Stimulated activated CD8-positive, alpha-beta memory T cell treated with anti-CD3 and anti-CD28 coated beads, Interleukin-4, amount 100 ng/mL, for 1 hour (primary cell): ENCODE data around the gene SLC35G1.

Source experiments
- DNase-seq, 2 donors: peaks; one replicate each; pipeline ENCODE4 v3.0.0-alpha.2; 2020; ENCODE audit warnings: low read depth in 2 of 2, low spot score in 1 of 2

The SLC35G1 gene

DNA sequence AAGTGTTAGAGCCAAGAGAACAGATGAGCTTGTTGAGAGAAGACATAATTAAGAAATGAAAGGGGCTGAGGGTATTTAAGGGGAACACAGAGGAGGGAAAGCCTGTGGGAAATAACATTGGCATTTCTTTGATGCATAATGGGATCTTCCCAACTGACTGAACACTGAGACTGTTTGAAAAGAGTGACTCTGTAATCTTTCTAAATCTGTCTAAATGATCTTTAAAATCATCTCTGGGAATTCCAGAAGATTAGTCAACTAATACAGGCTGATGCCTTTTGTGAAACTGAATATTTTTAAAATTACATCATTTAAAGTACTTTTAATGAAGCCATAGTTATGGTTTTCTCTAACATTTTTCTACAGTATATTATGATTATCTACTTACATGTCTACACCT is 17.4 kb upstream of the SLC35G1 start:
- no peak for DNase-seq

DNA sequence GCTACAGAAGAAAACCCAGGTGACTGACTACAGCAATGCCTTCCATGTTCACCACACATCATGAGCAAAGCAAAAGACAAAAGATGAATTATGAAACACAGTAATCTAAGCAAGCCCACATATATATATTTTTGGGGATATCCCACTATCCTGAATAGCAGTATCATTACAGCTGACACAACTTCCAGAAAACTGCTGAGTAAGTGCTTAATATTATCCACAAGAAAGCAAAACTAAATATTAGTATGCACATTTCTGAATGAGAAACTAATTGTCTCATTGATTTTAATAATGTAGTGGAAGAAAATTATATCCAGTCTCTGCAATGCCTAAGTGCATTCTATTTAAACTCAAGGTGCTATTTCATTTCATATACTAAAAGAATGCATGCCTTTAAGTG is 14.5 kb upstream of the SLC35G1 start:
- no peak for DNase-seq

- DNase-seq, result no peak
Observed at GRCh38 chr10:93894516-93895378, 969 bp downstream of the SLC35G1 start.

DNA sequence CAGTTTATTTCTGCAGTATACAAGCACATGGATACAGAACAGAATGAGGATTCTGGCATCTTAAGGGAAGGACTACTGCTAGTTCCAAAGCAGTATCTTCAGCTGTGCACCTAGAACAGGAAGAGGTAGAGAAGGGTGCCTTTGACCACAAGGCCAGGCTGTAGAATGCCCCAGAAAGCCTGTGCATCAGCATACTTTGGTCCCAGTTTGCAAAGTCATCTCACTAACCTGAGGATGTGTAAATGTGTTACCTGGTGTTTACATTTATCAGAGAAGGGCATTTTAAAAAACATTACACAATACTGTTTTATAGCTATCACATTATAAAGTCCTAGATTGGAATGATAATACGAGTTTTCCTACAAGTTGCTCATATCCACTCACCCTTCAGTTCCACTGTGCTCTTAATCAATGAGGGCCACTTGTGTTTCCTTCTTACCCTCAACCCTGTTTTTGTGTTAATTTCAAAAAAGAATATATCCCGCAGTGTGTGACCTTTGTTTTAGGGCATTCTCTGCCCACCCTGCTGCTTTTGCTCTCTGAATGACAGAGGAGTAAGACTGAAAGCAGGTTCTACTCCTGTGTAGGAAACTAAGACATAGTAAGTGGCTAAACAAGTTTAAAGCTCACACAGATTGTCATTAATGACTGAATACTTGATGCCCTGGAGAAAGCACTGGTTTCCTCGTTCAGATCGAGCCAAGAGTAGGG is 3.4 kb downstream of the SLC35G1 start:
- DNase-seq, result no peak

GRCh38 chr10:93899109-93899508 is 5.3 kb downstream of the SLC35G1 start:
- no peak for DNase-seq

DNA sequence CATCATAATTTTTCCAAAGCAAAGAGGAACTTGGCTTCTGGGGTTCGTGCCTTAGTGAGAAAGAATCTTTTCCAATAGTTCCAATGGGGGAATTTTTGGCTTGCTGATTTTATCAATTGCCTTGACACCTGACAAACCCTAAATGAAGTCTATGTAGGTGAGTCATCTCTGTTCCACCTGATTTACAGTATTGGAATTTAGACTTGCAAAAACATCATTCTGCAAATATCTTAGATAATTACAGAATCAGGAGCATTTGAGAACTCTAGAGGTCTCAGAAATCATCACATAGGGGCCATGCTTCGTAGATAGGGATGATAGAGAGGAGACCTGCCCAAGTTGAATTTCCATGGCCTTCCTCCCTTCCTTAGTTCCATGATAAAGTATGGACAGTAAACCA is 9.3 kb downstream of the SLC35G1 start:
- no peak for DNase-seq

- DNase-seq, result no peak
Observed at GRCh38 chr10:93904901-93905300, 11.1 kb downstream of the SLC35G1 start.

- DNase-seq, result no peak
Observed at GRCh38 chr10:93907059-93907458, 13.3 kb downstream of the SLC35G1 start.

DNA sequence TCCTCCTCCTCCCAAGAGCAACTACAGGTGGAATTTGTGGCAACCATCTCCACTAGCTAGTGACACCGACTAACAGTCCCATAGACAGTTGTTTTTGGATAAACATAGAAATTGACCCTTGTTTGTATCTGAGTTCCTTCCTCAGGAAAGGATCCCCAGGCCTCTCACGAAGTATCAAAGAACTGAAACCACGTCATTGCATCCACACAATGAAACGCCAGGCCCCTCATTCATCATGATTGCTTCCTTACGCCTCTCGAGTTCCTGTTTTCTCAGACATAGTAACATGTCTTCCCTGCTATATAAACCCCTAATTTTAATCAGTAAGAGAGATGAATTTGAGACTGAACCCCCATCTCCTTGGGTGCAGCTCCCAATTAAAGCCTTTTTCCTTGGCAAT is 18.1 kb downstream of the SLC35G1 start:
- DNase-seq, result no peak

- DNase-seq, result no peak
Observed at GRCh38 chr10:93912444-93912843, 18.7 kb downstream of the SLC35G1 start.

DNA sequence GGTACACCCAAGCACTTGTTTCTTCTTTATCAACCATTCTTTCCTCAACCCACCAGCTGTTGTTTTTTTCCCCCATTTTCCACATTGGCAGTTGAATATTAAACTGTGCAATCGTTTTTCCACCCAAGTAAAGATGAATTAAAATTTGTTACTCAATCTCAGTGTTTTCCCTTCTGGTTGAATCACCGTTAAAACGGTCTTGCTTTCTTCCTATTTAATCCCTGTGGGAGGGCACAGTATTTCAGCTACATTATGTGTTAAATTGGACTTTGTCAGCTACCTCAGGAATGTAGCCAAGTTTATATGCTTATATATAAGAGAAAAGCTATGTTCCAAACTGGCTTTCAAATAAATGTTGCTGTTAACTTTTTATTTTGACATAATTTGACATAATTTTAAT is 19.9 kb downstream of the SLC35G1 start:
- no peak for DNase-seq

- DNase-seq, result no peak
Observed at GRCh38 chr10:93915598-93915997, 21.8 kb downstream of the SLC35G1 start.

DNA sequence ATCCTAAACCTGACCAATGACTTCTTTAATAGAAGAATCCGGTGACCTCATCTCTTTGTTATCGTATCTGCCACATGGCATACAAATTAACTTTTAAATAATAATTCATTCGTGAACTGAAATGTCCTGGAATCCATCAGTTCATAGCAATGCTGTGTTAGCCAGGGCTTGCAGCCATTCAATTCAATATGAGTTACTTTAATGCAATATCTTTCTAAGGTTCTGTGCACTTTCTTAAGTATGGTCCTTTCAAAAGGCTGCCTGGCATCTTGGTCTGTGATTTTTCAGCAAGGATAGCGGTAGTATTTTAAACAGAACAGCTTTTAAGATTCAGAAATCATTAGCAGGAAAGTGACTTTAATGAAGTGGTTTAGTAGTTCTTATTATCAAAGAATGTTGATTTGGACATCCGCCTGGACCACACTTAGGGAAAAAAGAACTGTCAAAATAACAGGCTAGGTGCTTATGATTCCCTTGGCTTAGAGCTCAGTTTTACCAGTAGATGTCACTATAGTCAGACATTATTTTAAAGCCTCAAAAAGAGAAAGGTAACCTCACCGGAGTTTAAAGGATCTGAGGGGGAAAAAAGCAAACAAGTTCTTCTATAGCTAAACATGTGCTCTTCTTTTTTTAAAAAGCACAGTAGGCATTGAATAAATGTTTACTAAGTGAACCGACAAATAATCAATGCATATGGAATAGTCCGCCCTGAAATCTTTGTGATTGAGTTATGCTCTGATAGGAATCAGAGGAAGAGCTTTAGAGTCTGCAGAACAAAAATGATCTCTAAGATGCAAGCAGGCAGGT is 22.7 kb downstream of the SLC35G1 start:
- no peak for DNase-seq

- no peak for DNase-seq
Observed at GRCh38 chr10:93917064-93917391, 23.2 kb downstream of the SLC35G1 start.

DNA sequence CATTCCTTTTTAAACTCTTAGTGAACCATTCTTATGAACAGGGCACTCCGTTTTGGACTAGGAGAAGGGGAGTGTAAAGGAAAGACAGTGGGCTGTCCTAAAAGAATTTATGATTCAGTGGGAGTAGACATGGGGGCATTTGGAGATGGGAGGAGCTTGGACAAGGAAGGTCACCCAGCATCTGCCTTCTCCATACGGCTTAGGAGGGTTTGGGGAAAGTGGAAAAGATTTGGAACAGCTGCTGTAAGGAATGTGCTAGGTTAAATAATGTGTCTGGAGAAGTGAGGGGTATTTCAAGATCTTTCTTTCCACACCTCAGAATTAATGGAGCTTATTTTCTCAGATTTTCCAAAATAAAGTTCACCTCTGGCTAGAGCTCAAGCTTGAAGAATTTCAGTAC is 24.0 kb downstream of the SLC35G1 start:
- DNase-seq, result no peak

DNA sequence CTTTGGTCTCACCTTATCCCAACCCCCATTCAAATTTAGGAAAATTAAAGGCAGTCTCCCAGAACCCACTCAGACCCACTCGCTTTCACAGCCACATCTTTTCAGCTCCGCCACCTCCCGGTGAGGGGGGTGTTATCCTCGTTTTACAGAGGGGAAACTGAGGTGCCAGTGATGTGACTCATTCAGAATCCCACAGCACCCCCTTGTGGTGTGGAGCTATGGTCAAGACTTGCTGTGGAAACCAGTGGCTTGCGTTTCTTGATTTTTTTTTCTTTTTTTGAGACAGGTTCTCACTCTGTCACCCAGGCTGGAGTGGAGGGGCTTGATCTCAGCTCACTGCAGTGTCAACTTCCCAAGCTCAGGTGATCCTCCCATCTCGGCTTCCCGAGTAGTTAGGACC is 27.6 kb downstream of the SLC35G1 start:
- DNase-seq, result no peak

GRCh38 chr10:93926613-93927012 is 32.8 kb downstream of the SLC35G1 start:
- no peak for DNase-seq

GRCh38 chr10:93938140-93938539 is 44.4 kb downstream of the SLC35G1 start:
- no peak for DNase-seq

- DNase-seq, result no peak
Observed at GRCh38 chr10:93940881-93941280, 47.1 kb downstream of the SLC35G1 start.

- no peak for DNase-seq
Observed at GRCh38 chr10:93941606-93942005, 47.8 kb downstream of the SLC35G1 start.

- DNase-seq, result no peak
Observed at GRCh38 chr10:93945819-93946218, 52.0 kb downstream of the SLC35G1 start.

- no peak for DNase-seq
Observed at GRCh38 chr10:93947055-93947454, 53.3 kb downstream of the SLC35G1 start.
